ENCODE data around the gene SLC8A2.

The SLC8A2 gene

DNA sequence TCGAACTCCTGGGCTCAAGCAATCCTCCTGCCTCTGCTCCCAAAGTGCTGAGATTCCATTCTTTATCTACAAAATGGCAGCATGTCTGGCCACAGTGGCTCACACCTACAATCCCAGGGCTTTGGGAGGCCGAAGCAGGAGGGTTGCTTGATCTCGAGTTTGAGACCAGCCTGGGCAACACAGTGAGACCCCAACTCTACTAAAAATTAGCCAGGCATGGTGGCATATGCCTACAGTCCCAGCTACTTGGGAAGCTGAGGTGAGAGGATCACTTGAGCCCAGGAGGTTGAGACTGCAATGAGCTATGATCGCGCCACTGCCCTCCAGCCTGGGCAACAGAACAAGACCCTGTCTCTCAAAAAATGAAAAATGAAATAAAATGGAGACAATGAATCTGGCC lies 37.0 kb upstream of the SLC8A2 start:
- TF ChIP-seq FOXP2 (optimal IDR thresholded peaks at IDR 0.05; ENCODE audit: borderline replicate concordance, extremely low read depth, extremely low read length, insufficient read depth) (no peak), POLR2AphosphoS5 (IDR thresholded peaks at IDR 0.05; ENCODE audit: low read depth, low read length) (no peak)
- TF ChIP-seq, protein P1, sequence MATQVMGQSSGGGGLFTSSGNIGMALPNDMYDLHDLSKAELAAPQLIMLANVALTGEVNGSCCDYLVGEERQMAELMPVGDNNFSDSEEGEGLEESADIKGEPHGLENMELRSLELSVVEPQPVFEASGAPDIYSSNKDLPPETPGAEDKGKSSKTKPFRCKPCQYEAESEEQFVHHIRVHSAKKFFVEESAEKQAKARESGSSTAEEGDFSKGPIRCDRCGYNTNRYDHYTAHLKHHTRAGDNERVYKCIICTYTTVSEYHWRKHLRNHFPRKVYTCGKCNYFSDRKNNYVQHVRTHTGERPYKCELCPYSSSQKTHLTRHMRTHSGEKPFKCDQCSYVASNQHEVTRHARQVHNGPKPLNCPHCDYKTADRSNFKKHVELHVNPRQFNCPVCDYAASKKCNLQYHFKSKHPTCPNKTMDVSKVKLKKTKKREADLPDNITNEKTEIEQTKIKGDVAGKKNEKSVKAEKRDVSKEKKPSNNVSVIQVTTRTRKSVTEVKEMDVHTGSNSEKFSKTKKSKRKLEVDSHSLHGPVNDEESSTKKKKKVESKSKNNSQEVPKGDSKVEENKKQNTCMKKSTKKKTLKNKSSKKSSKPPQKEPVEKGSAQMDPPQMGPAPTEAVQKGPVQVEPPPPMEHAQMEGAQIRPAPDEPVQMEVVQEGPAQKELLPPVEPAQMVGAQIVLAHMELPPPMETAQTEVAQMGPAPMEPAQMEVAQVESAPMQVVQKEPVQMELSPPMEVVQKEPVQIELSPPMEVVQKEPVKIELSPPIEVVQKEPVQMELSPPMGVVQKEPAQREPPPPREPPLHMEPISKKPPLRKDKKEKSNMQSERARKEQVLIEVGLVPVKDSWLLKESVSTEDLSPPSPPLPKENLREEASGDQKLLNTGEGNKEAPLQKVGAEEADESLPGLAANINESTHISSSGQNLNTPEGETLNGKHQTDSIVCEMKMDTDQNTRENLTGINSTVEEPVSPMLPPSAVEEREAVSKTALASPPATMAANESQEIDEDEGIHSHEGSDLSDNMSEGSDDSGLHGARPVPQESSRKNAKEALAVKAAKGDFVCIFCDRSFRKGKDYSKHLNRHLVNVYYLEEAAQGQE (IDR thresholded peaks at IDR 0.05; ENCODE audit: insufficient read depth in 1 of 2, low read depth in 2 of 2, low read length in 2 of 2), result no peak

DNA sequence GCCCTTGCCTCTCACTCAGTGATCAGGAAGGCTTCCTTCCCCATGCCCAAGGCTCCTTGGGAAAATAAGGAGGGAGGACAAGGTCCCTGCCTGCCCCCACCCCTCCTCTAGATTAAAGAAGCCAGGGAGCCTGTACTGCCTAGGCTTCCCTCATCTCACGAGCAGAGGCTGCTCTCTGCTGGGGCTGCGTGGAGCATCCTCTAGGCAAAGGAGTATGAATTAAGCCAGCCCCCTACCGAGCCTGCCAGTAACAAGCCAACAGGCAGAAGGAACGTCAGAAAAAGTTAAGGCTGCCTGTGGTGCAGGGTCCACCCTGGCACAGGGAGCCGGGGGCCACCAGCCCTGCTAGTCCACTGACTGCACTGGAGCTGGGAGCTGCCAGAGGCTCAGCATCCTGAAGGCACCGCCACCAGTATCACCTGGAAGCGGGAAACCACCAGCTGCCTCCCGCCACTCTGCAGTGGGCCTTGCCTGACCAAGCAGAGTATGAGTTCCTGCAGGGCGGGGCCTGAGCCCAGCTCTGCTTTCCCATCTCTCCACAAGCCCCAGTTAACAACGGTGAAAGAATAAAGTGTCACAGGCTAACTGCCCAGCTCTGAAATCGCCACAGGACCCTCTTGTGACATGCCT lies 36.3 kb upstream of the SLC8A2 start:
- TF ChIP-seq FOXP2 (optimal IDR thresholded peaks at IDR 0.05; ENCODE audit: borderline replicate concordance, extremely low read depth, extremely low read length, insufficient read depth) (no peak), SIN3A (IDR thresholded peaks at IDR 0.05; ENCODE audit: borderline replicate concordance, insufficient read depth, low read length) (no peak), POLR2AphosphoS5 (IDR thresholded peaks at IDR 0.05; ENCODE audit: low read depth, low read length) (no peak), TAF1 (IDR thresholded peaks at IDR 0.05; ENCODE audit: borderline replicate concordance, insufficient read depth, low read length) (no peak)
- TF ChIP-seq, protein P1 (IDR thresholded peaks at IDR 0.05; ENCODE audit: insufficient read depth in 1 of 2, low read depth in 2 of 2, low read length in 2 of 2), result no peak

DNA sequence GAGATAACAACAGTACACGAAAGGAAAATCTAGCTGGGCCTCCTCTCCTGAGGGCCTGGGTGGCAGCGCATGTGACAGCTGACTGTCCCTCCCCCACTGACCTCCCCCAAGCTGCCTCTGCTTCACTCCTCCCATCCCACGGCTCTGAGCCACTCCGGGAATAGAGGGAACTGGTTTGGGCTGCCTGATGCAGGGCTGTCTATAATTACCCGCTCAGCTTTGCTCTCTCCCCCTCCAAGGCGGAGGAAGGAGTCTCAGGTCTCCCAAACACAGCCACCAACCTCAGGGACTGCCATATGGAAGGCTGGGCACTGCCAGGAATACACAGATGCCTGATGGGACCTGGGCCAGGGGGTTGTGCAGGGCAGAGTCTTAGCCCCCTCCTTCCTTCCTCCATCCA lies 35.3 kb upstream of the SLC8A2 start:
- TF ChIP-seq FOXP2 (optimal IDR thresholded peaks at IDR 0.05; ENCODE audit: borderline replicate concordance, extremely low read depth, extremely low read length, insufficient read depth), result no peak
- no peak for TF ChIP-seq SIN3A (IDR thresholded peaks at IDR 0.05; ENCODE audit: borderline replicate concordance, insufficient read depth, low read length)
- TF ChIP-seq, protein P1 (IDR thresholded peaks at IDR 0.05; ENCODE audit: insufficient read depth in 1 of 2, low read depth in 2 of 2, low read length in 2 of 2), result no peak
- no peak for TF ChIP-seq POLR2AphosphoS5 (IDR thresholded peaks at IDR 0.05; ENCODE audit: low read depth, low read length)
- TF ChIP-seq TAF1 (IDR thresholded peaks at IDR 0.05; ENCODE audit: borderline replicate concordance, insufficient read depth, low read length), result no peak

DNA sequence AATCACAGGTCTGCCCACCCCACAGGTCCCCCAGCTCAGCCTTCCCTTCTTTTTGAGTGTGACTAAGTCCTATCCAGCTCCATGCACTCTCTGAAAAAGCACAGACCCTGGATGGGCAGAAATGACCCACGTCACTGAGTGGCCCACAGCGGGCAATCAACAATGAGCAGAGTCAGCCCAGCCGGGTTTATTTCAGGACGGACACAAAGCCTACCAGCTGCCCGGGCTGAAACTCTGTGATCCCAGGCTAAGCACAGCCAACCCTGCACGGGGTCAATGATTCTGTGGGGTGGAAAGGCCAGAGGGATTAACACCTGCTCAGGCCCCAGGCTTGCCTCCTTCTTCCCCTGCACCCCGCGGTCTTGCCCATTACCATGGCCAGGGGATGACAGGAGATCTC lies 34.8 kb upstream of the SLC8A2 start:
- no peak for TF ChIP-seq POLR2AphosphoS5 (IDR thresholded peaks at IDR 0.05; ENCODE audit: low read depth, low read length)
- TF ChIP-seq FOXP2 (optimal IDR thresholded peaks at IDR 0.05; ENCODE audit: borderline replicate concordance, extremely low read depth, extremely low read length, insufficient read depth), result no peak
- TF ChIP-seq, protein P1 (IDR thresholded peaks at IDR 0.05; ENCODE audit: insufficient read depth in 1 of 2, low read depth in 2 of 2, low read length in 2 of 2), result no peak
- TF ChIP-seq TAF1 (IDR thresholded peaks at IDR 0.05; ENCODE audit: borderline replicate concordance, insufficient read depth, low read length), result no peak

DNA sequence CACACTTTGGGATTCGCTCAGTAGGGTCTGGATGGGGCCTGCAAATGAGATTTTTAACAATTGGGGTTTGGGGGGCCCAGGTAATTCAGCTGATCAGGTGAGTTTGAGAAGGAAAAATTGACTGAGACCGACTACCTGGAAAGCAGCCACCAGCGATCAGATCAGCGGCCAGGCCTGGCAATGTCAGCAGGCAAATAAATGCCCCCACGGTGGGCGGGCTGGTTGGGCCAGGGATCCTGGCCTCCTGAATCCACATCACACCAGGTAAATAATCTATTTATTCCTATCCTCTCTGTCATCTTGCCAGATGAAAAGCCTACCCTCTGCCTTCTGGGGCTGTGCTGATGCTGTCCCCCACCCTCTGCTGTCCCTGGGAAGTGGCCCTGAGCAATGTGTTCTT lies 33.8 kb upstream of the SLC8A2 start:
- TF ChIP-seq POLR2AphosphoS5 (IDR thresholded peaks at IDR 0.05; ENCODE audit: low read depth, low read length) (no peak), TAF1 (IDR thresholded peaks at IDR 0.05; ENCODE audit: borderline replicate concordance, insufficient read depth, low read length) (no peak), SIN3A (IDR thresholded peaks at IDR 0.05; ENCODE audit: borderline replicate concordance, insufficient read depth, low read length) (no peak), FOXP2 (optimal IDR thresholded peaks at IDR 0.05; ENCODE audit: borderline replicate concordance, extremely low read depth, extremely low read length, insufficient read depth) (no peak)
- TF ChIP-seq, protein P1 (IDR thresholded peaks at IDR 0.05; ENCODE audit: insufficient read depth in 1 of 2, low read depth in 2 of 2, low read length in 2 of 2), result no peak
